HCT116 (cell line): ENCODE results near the gene SMARCAL1. TPM values are rescaled to one million over a fixed set of nuclear protein-coding genes. Genes with fewer than 3 reads are reported as not detected.

Experiments
- ATAC-seq: fragments of 200-7000 bp; cut with Tn5 transposase; 2 replicates; pipeline ENCODE4 v1.9.1; 2020; ENCODE audit warnings: mild to moderate bottlenecking, moderate library complexity
- BruUV-seq: library from RNA; stranded (reverse); fragments of 400-500 nt; replicated peaks from 2 replicates; lab custom pipeline; 2021; lab: Mats Ljungman, UMichigan
- CTCF ChIA-PET: fragments of 300-600 bp; sonication (Branson Sonifier 250); formaldehyde crosslinking; loops from one replicate; lab custom pipeline; 2021; ENCODE audit warnings: antibody characterized with exemption; lab: Charles Lee
- POLR2A ChIA-PET: fragments of 300-600, 350-600 bp; sonication (Branson Sonifier 250); formaldehyde crosslinking; loops from one replicate; lab custom pipeline; 2021; ENCODE audit warnings: antibody characterized with exemption; lab: Charles Lee
- RAD21 ChIA-PET, 2 experiments: fragments of 300-600 bp; sonication (Branson Sonifier 250); formaldehyde crosslinking; loops; one replicate each; lab custom pipeline; 2023; ENCODE audit warnings: low total read pairs in 2 of 2; ENCODE audit not compliant: uncharacterized antibody in 2 of 2, unreplicated experiment in 2 of 2, low non-redundant PET in 1 of 2; lab: Charles Lee
- DNase-seq: peaks from one replicate; pipeline ENCODE4 v3.0.0-alpha.2; 2010; ENCODE audit warnings: low read depth, low spot score
- H2AFZ ChIP-seq: fragments of 200-600 bp; shearing (Covaris generic), sonication (generic); 2 replicates; pipeline ENCODE4 v1.6.1; 2017; ENCODE audit warnings: low read depth, mixed run types, mixed read lengths, antibody characterized with exemption, low read length; ENCODE audit not compliant: poor library complexity, severe bottlenecking
- H3K27ac ChIP-seq: 2 replicates; pipeline ENCODE4 v1.5.1; 2012; ENCODE audit warnings: low read depth, low read length
- H3K27me3 ChIP-seq: fragments of 200-600 bp; sonication (generic); 2 replicates; pipeline ENCODE4 v1.6.1; 2016; ENCODE audit warnings: mixed run types, low read length, mixed read lengths; ENCODE audit not compliant: insufficient read depth
- H3K36me3 ChIP-seq, 2 experiments: fragments of 200-500 bp in 1 of 2; fragments of 200-600 bp in 1 of 2; sonication (Bioruptor generic) in 1 of 2; sonication (generic) in 1 of 2; 2 replicates each; pipeline versions ENCODE4 v1.5.1 to v1.6.1; 2014 to 2016; ENCODE audit warnings: low read length in 2 of 2, inconsistent platforms in 1 of 2, mixed read lengths in 1 of 2, mixed run types in 1 of 2; ENCODE audit not compliant: insufficient read depth in 2 of 2, control insufficient read depth in 1 of 2
- H3K4me1 ChIP-seq, 2 experiments: fragments of 200-600 bp in 1 of 2; sonication (generic) in 1 of 2; 2 replicates each; pipeline versions ENCODE4 v1.5.1 to v1.6.1; 2012 to 2017; ENCODE audit warnings: low read length in 2 of 2, inconsistent platforms in 1 of 2, mild to moderate bottlenecking in 1 of 2, mixed read lengths in 1 of 2, mixed run types in 1 of 2, moderate library complexity in 1 of 2; ENCODE audit not compliant: insufficient read depth in 2 of 2, control insufficient read depth in 1 of 2
- H3K4me2 ChIP-seq: fragments of 200-600 bp; sonication (generic); 2 replicates; pipeline ENCODE4 v1.6.1; 2017; ENCODE audit warnings: mixed run types, low read length, mixed read lengths
- H3K4me3 ChIP-seq, 2 experiments: fragments of 200-600 bp in 1 of 2; sonication (generic) in 1 of 2; replicated peaks in 1 of 2; 2 replicates each; pipeline ENCODE4 v1.5.1; 2011 to 2016; ENCODE audit warnings: low read length in 2 of 2, control low read depth in 1 of 2, low read depth in 1 of 2, mild to moderate bottlenecking in 1 of 2, mixed read lengths in 1 of 2, mixed run types in 1 of 2
- H3K79me2 ChIP-seq: fragments of 200-600 bp; sonication (generic); 2 replicates; pipeline ENCODE4 v1.6.1; 2017; ENCODE audit warnings: mild to moderate bottlenecking, mixed run types, low read length, moderate library complexity, mixed read lengths; ENCODE audit not compliant: insufficient read depth
- H3K9ac ChIP-seq: fragments of 200-600 bp; sonication (generic); 2 replicates; pipeline ENCODE4 v1.6.1; 2016; ENCODE audit warnings: low read length, mixed read lengths
- H3K9me2 ChIP-seq: fragments of 200-600 bp; sonication (generic), shearing (Covaris generic); 2 replicates; pipeline ENCODE4 v1.6.1; 2017; ENCODE audit warnings: mixed run types, mild to moderate bottlenecking, moderate library complexity; ENCODE audit not compliant: insufficient read depth
- H3K9me3 ChIP-seq, 2 experiments: fragments of 200-500 bp in 1 of 2; fragments of 200-600 bp in 1 of 2; sonication (Bioruptor generic) in 1 of 2; sonication (generic) in 1 of 2; 2 replicates each; pipeline ENCODE4 v1.6.1; 2014 to 2017; ENCODE audit warnings: low read length in 2 of 2, mixed read lengths in 2 of 2, inconsistent platforms in 1 of 2, low read depth in 1 of 2, mild to moderate bottlenecking in 1 of 2, mixed run types in 1 of 2, moderate library complexity in 1 of 2; ENCODE audit not compliant: control insufficient read depth in 1 of 2, insufficient read depth in 1 of 2
- H4K20me1 ChIP-seq: fragments of 200-600 bp; sonication (generic), shearing (Covaris generic); 2 replicates; pipeline ENCODE4 v1.6.1; 2017; ENCODE audit warnings: mixed run types, mild to moderate bottlenecking, moderate library complexity; ENCODE audit not compliant: insufficient read depth
- CBX3 ChIP-seq: IDR thresholded peaks from 2 replicates; pipeline ENCODE4 v1.6.1; 2012; ENCODE audit warnings: low read depth
- ELF1 ChIP-seq: IDR thresholded peaks from 2 replicates; pipeline ENCODE4 v1.6.1; 2012; ENCODE audit warnings: low read depth, borderline replicate concordance
- EZH2 ChIP-seq: fragments of 200-600 bp; sonication (generic); IDR thresholded peaks from 2 replicates; pipeline ENCODE4 v1.6.1; 2017; ENCODE audit warnings: antibody characterized with exemption, mixed run types
- EZH2phosphoT487 ChIP-seq: fragments of 200-600 bp; IDR thresholded peaks from 2 replicates; pipeline ENCODE4 v1.6.1; 2018; ENCODE audit warnings: antibody characterized with exemption, borderline replicate concordance
- JUND ChIP-seq: IDR thresholded peaks from 2 replicates; pipeline ENCODE4 v1.6.1; 2012
- MAX ChIP-seq: IDR thresholded peaks from 2 replicates; pipeline ENCODE4 v1.6.1; 2012
- POLR2A ChIP-seq: IDR thresholded peaks from 2 replicates; pipeline ENCODE4 v1.7.0; 2011; ENCODE audit warnings: borderline replicate concordance; ENCODE audit not compliant: insufficient read depth, insufficient read length; ENCODE audit errors: extremely low read depth
- RAD21 ChIP-seq: IDR thresholded peaks from 2 replicates; pipeline ENCODE4 v1.6.1; 2012; ENCODE audit warnings: low read depth, mild to moderate bottlenecking
- REST ChIP-seq: IDR thresholded peaks from 2 replicates; pipeline ENCODE4 v1.6.1; 2012; ENCODE audit warnings: low read depth
- SRF ChIP-seq: IDR thresholded peaks from 2 replicates; pipeline ENCODE4 v1.6.1; 2012; ENCODE audit warnings: low read depth
- ZNF274 ChIP-seq: fragments of 200-500 bp; sonication (Bioruptor generic); IDR thresholded peaks from 2 replicates; pipeline ENCODE4 v1.6.1; 2014; ENCODE audit warnings: mild to moderate bottlenecking, low read depth, low read length, inconsistent platforms
- intact Hi-C: fragments of 100-400 bp; cut with micrococcal nuclease; formaldehyde crosslinking; loops from 2 replicates; pipeline ENCODE4 v1.10.0; 2022
- total RNA-seq: library from RNA; stranded (reverse); gene quantifications from one replicate; pipeline ENCODE4 v1.2.1, GENCODE V29; 2021; ENCODE audit not compliant: unreplicated experiment
- TF ChIP-seq, protein P1 (sequence below): IDR thresholded peaks from 2 replicates; pipeline ENCODE4 v1.6.1; 2012

SMARCAL1 gene
- total RNA-seq, 1 experiment from 2014 or later = 18.0 TPM

DNA sequence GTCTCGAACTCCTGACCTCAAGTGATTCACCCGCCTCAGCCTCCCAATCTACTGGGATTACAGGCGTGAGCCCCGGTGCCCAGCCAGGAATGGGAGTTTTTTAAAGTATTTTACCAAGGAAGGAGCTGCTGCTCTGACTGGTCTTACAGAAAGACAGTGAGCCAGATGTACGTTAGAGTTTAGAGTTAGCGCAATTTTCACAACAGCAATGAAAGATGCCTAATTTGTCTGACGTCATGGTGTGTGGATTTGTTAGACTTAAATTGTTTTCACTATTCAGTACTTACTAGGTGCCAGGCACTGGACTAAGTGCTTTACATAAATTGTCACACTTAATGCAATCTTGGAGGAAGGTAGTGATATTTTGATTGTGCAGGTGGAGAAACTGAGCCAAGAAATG lies 74.0 kb downstream of the SMARCAL1 start:
- no peaks in the 10 kb centered on the region for H3K4me1 ChIP-seq
- no peak overlapping the region for H3K27ac ChIP-seq
- no peaks in the 10 kb centered on the region for H3K9me2 ChIP-seq
- no peak for TF ChIP-seq ZNF274
- TF ChIP-seq EZH2phosphoT487 = no peak
- TF ChIP-seq REST = no peak
- TF ChIP-seq SRF = no peak
- no peak for TF ChIP-seq POLR2A
- TF ChIP-seq CBX3 = no peak
- no peak for TF ChIP-seq MAX
- no peak for TF ChIP-seq RAD21
- TF ChIP-seq JUND = no peak
- TF ChIP-seq, protein P1, sequence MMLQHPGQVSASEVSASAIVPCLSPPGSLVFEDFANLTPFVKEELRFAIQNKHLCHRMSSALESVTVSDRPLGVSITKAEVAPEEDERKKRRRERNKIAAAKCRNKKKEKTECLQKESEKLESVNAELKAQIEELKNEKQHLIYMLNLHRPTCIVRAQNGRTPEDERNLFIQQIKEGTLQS = no peak
- no peak for TF ChIP-seq ELF1
- no peak for TF ChIP-seq EZH2
- TF ChIP-seq, all 23 proteins: peak for 0
- Histone ChIP-seq H3K27me3 (no peaks in the 10 kb centered on the region), H3K9ac (no peak overlapping the region), H2AFZ (no peak overlapping the region), H3K4me2 (no peak overlapping the region), H3K79me2 (no peaks in the 10 kb centered on the region), H3K9me3 (no peaks in the 10 kb centered on the region), H3K4me3 (no peak overlapping the region), H4K20me1 (no peaks in the 10 kb centered on the region), H3K36me3 (peaks cover 0 to 2% of the 10 kb centered on the region in 2 experiments; a peak in 1 of 4 replicates)
- ChIA-PET RAD21 (interaction anchor here in 1 of 2 experiments (0.5 kb wide), 1 partner anchor 70 kb away, joined by 3 read pairs; no protein-coding TSS in a partner anchor), CTCF (no interaction called here), POLR2A (interaction anchor here (0.9 kb wide), 1 partner anchor 12 kb away, joined by 3 read pairs; the partner anchor contains the start of gene RPL37A)
- no peak for ATAC-seq
- no peak for DNase-seq
- no TSS peak for BruUV-seq
- intact Hi-C loops = no loop called here
